ENCODE results near the gene ADARB2. TPM values are rescaled to one million over a fixed set of nuclear protein-coding genes. Genes with fewer than 3 reads are reported as not detected.

The ADARB2 gene
- total and polyA plus RNA-seq, 2 experiments from 2014 or later, result 2.0 to 5.0 TPM

- no peak overlapping the region for H3K27ac Mint-ChIP-seq
- no peak overlapping the region for H3K4me2 ChIP-seq
- no peak for DNase-seq (ENCODE audit: low spot score)
- H3K4me1 Mint-ChIP-seq, result peaks cover 15% of the 10 kb centered on the region
- H3K4me3 Mint-ChIP-seq, result no peak overlapping the region
- H3F3A ChIP-seq (replicated peaks; ENCODE audit: low read depth), result no peaks in the 10 kb centered on the region
- no peak overlapping the region for H3K27ac ChIP-seq (ENCODE audit: low read depth)
- no peak overlapping the region for H3K4me3 ChIP-seq
- H3K27me3 Mint-ChIP-seq (ENCODE audit: insufficient read depth, low read depth, poor library complexity), result peaks cover 11% of the 10 kb centered on the region
- H3K36me3 ChIP-seq (ENCODE audit: insufficient read depth), result no peaks in the 10 kb centered on the region
- no peak for ATAC-seq
- H3K4me1 ChIP-seq (ENCODE audit: insufficient read depth), result peaks cover 10% of the 10 kb centered on the region; the same call in 1 of the 2 replicates
- H3K9me3 Mint-ChIP-seq, result peaks cover 8% of the 10 kb centered on the region
- no peaks in the 10 kb centered on the region; the same call in 1 of the 2 replicates for H4K20me1 ChIP-seq (replicated peaks; ENCODE audit: insufficient read depth)
- peaks cover 3% of the 10 kb centered on the region; the same call in 1 of the 2 replicates for H3K9me2 ChIP-seq (ENCODE audit: insufficient read depth)
- TF ChIP-seq ZNF462 (CRISPR knock-in tag; IDR thresholded peaks at IDR 0.05) (no peak), NANOG (IDR thresholded peaks at IDR 0.05; ENCODE audit: borderline replicate concordance) (no peak), ZNF331 (CRISPR knock-in tag; IDR thresholded peaks at IDR 0.05; ENCODE audit: low read depth) (no peak), CREB1 (CRISPR knock-in tag; IDR thresholded peaks at IDR 0.05; ENCODE audit: low read depth) (no peak), JUNB (IDR thresholded peaks at IDR 0.05; ENCODE audit: unreplicated experiment) (no peak)
- peaks cover 14% of the 10 kb centered on the region for H3K36me3 Mint-ChIP-seq (ENCODE audit: low read depth)
- no peaks in the 10 kb centered on the region for H3K27me3 ChIP-seq (ENCODE audit: insufficient read depth)
- H3K79me2 ChIP-seq (replicated peaks; ENCODE audit: insufficient read depth), result no peaks in the 10 kb centered on the region; the same call in 1 of the 2 replicates
- no peak overlapping the region for H2AFZ ChIP-seq
Observed at GRCh38 chr10:1712314-1712713, 25.0 kb downstream of the ADARB2 start.

- Mint-ChIP-seq H3K36me3 (ENCODE audit: low read depth) (peaks cover 34% of the 10 kb centered on the region), H3K27me3 (ENCODE audit: insufficient read depth, low read depth, poor library complexity) (peaks cover 10% of the 10 kb centered on the region), H3K4me3 (no peak overlapping the region), H3K27ac (no peak overlapping the region), H3K4me1 (peaks cover 5% of the 10 kb centered on the region; the same call in 2 of the 3 replicates), H3K9me3 (peaks cover 35% of the 10 kb centered on the region)
- Histone ChIP-seq H3K9me2 (ENCODE audit: insufficient read depth) (peaks cover 3% of the 10 kb centered on the region; the same call in 1 of the 2 replicates), H3K4me1 (ENCODE audit: insufficient read depth) (no peaks in the 10 kb centered on the region), H3K27ac (ENCODE audit: low read depth) (no peak overlapping the region), H3K4me2 (no peak overlapping the region), H3F3A (replicated peaks; ENCODE audit: low read depth) (no peaks in the 10 kb centered on the region), H3K36me3 (ENCODE audit: insufficient read depth) (peaks cover 3% of the 10 kb centered on the region; the same call in 1 of the 2 replicates), H4K20me1 (replicated peaks; ENCODE audit: insufficient read depth) (no peaks in the 10 kb centered on the region; the same call in 1 of the 2 replicates), H3K79me2 (replicated peaks; ENCODE audit: insufficient read depth) (no peaks in the 10 kb centered on the region), H2AFZ (no peak overlapping the region), H3K4me3 (no peak overlapping the region), H3K27me3 (ENCODE audit: insufficient read depth) (no peaks in the 10 kb centered on the region)
- ATAC-seq (no peak), DNase-seq (ENCODE audit: low spot score) (no peak)
- TF ChIP-seq EZH2phosphoT487 (IDR thresholded peaks at IDR 0.05; ENCODE audit: unreplicated experiment) (no peak), ZNF462 (CRISPR knock-in tag; IDR thresholded peaks at IDR 0.05) (no peak), JUNB (IDR thresholded peaks at IDR 0.05; ENCODE audit: unreplicated experiment) (no peak), ZNF331 (CRISPR knock-in tag; IDR thresholded peaks at IDR 0.05; ENCODE audit: low read depth) (no peak)
Observed at GRCh38 chr10:1709161-1709560, 28.2 kb downstream of the ADARB2 start.
